ENCODE data around the gene CXorf66.

GRCh38 chrX:139914421-139914820 lies 50.9 kb downstream of the CXorf66 start:
- TF ChIP-seq, protein P1, sequence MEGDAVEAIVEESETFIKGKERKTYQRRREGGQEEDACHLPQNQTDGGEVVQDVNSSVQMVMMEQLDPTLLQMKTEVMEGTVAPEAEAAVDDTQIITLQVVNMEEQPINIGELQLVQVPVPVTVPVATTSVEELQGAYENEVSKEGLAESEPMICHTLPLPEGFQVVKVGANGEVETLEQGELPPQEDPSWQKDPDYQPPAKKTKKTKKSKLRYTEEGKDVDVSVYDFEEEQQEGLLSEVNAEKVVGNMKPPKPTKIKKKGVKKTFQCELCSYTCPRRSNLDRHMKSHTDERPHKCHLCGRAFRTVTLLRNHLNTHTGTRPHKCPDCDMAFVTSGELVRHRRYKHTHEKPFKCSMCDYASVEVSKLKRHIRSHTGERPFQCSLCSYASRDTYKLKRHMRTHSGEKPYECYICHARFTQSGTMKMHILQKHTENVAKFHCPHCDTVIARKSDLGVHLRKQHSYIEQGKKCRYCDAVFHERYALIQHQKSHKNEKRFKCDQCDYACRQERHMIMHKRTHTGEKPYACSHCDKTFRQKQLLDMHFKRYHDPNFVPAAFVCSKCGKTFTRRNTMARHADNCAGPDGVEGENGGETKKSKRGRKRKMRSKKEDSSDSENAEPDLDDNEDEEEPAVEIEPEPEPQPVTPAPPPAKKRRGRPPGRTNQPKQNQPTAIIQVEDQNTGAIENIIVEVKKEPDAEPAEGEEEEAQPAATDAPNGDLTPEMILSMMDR (IDR thresholded peaks at IDR 0.05; ENCODE audit: low read depth, low read length), result no peak
- TF ChIP-seq EZH2phosphoT487 (IDR thresholded peaks at IDR 0.05; ENCODE audit: low read depth), result no peak
